ENCODE results near the gene ITGB4.

DNA sequence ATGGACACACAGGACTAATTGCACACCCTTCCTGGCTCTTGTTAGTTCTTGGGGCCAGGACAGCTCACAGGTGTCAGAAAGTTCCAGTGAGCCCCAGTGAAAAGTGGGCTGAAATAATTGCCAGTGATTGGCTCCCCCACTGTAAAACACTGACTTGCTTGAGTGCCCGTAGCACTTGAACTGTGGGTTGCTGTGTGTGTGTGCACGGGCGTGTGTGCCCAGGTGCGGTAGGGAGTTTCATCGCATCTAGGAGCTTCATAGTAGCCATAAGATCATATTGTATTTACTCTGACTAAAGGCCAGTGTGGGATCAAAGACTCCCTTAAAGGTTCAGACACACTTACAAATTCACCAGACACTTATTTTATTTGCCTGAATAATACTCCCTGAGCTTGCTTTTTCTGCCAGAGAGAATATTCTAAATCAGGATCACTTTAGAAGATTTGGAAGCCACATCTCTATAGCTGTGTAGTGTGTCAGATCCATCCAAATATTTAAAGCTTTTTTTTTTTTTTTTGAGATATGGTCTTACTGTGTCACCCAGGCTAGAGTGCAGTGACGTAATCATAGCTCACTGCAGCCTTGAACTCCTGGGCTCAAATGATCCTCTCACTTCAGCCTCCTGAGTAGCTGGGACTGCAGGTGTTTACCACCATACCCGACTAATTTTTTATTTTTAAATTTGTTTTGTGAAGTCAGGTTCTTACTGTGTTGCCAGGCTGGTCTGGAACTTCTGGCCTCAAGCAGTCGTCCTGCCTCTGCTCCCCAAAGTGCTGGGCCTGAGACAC, 74.8 kb downstream of the ITGB4 start:
- TF ChIP-seq REST (IDR thresholded peaks at IDR 0.05; ENCODE audit: insufficient replicate concordance, low read depth) = no peak
- TF ChIP-seq, protein P1, sequence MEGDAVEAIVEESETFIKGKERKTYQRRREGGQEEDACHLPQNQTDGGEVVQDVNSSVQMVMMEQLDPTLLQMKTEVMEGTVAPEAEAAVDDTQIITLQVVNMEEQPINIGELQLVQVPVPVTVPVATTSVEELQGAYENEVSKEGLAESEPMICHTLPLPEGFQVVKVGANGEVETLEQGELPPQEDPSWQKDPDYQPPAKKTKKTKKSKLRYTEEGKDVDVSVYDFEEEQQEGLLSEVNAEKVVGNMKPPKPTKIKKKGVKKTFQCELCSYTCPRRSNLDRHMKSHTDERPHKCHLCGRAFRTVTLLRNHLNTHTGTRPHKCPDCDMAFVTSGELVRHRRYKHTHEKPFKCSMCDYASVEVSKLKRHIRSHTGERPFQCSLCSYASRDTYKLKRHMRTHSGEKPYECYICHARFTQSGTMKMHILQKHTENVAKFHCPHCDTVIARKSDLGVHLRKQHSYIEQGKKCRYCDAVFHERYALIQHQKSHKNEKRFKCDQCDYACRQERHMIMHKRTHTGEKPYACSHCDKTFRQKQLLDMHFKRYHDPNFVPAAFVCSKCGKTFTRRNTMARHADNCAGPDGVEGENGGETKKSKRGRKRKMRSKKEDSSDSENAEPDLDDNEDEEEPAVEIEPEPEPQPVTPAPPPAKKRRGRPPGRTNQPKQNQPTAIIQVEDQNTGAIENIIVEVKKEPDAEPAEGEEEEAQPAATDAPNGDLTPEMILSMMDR (IDR thresholded peaks at IDR 0.05; ENCODE audit: insufficient read depth, low read length) = no peak
- TF ChIP-seq POLR2AphosphoS5 (IDR thresholded peaks at IDR 0.05; ENCODE audit: low read depth) = no peak
- TF ChIP-seq GABPA (IDR thresholded peaks at IDR 0.05; ENCODE audit: low read depth) = no peak

Measured in HL-60 (cell line).